HepG2 (cell line): Measurements from ENCODE around the gene ZNF732. TPM values are rescaled to one million over a fixed set of nuclear protein-coding genes. Genes with fewer than 3 reads are reported as not detected.
A peak's percentile ranks its signal among the peaks of the same experiment; 100 is the strongest.

Experiments
- ATAC-seq: fragments of 200-7000 bp; cut with Tn5 transposase; 3 replicates; pipeline ENCODE4 v1.9.1; 2020; ENCODE audit warnings: mild to moderate bottlenecking, moderate library complexity
- BruUV-seq: library from RNA; stranded (reverse); fragments of 400-500 nt; replicated peaks from 2 replicates; lab custom pipeline; 2021; lab: Mats Ljungman, UMichigan
- CTCF ChIA-PET: fragments of 300-600 bp; formaldehyde crosslinking; extraction: SDS; loops from one replicate; lab custom pipeline; 2021; ENCODE audit warnings: low total read pairs, inconsistent platforms, low intra/inter-chr PET ratio; lab: Yijun Ruan, JAX
- POLR2A ChIA-PET: fragments of 350-600 bp; sonication (Branson Sonifier 250); formaldehyde crosslinking; loops from one replicate; lab custom pipeline; 2020; ENCODE audit warnings: antibody characterized with exemption, inconsistent platforms; lab: Yijun Ruan, JAX
- DNase-seq: peaks from one replicate; pipeline ENCODE4 v3.0.0-alpha.2; 2015; ENCODE audit warnings: low spot score
- FAIRE-seq: peaks from 3 replicates; lab custom pipeline; 2011; peaks lifted over from hg19 to GRCh38; lab: Jason Lieb, UNC
- H2AFZ ChIP-seq: one replicate; pipeline ENCODE4 v1.6.1; 2011; ENCODE audit warnings: low read length, inconsistent platforms
- H3K27ac ChIP-seq: fragments of 300-600 bp; 3 replicates; pipeline ENCODE4 v1.8.0; 2011; ENCODE audit warnings: mixed run types, mild to moderate bottlenecking, mixed read lengths, low read length, inconsistent platforms; ENCODE audit not compliant: insufficient read depth; ENCODE audit errors: extremely low read length
- H3K27me3 ChIP-seq, 2 experiments: fragments of 200-600 bp in 1 of 2; 2 replicates in 1 of 2; 3 replicates in 1 of 2; pipeline versions ENCODE4 v1.6.0 to v1.8.0; 2011; ENCODE audit warnings: low read length in 2 of 2, mild to moderate bottlenecking in 2 of 2, moderate library complexity in 2 of 2, inconsistent platforms in 1 of 2; ENCODE audit not compliant: insufficient read depth in 2 of 2, control insufficient read depth in 1 of 2
- H3K36me3 ChIP-seq, 2 experiments: fragments of 200-600 bp in 1 of 2; replicated peaks in 1 of 2; 2 replicates in 1 of 2; 3 replicates in 1 of 2; pipeline versions ENCODE4 v1.5.1 to v1.8.0; 2011; ENCODE audit warnings: low read length in 2 of 2, inconsistent platforms in 1 of 2; ENCODE audit not compliant: insufficient read depth in 2 of 2, control insufficient read depth in 1 of 2
- H3K4me1 ChIP-seq: 2 replicates; pipeline ENCODE4 v1.5.1; 2012; ENCODE audit warnings: low read length, inconsistent platforms; ENCODE audit not compliant: insufficient read depth
- H3K4me2 ChIP-seq: 2 replicates; pipeline ENCODE4 v1.6.0; 2011; ENCODE audit warnings: low read depth, low read length, inconsistent platforms
- H3K4me3 ChIP-seq, 3 experiments: fragments of 200-600 bp in 1 of 3; sonication (generic), shearing (Covaris generic) in 1 of 3; replicated peaks in 1 of 3; 2 replicates each; pipeline ENCODE4 v1.5.1; 2011 to 2016; ENCODE audit warnings: low read length in 3 of 3, inconsistent platforms in 2 of 3, low read depth in 2 of 3, mild to moderate bottlenecking in 2 of 3, control low read depth in 1 of 3, mixed read lengths in 1 of 3; ENCODE audit not compliant: insufficient read depth in 1 of 3
- H3K79me2 ChIP-seq: one replicate; pipeline ENCODE4 v1.6.1; 2011; ENCODE audit warnings: low read length, inconsistent platforms; ENCODE audit not compliant: insufficient read depth
- H3K9ac ChIP-seq: 2 replicates; pipeline ENCODE4 v1.6.0; 2011; ENCODE audit warnings: mild to moderate bottlenecking, low read depth, low read length, inconsistent platforms; ENCODE audit not compliant: insufficient read depth
- H3K9me3 ChIP-seq: 2 replicates; pipeline ENCODE4 v1.5.1; 2012; ENCODE audit warnings: mild to moderate bottlenecking, low read length
- H4K20me1 ChIP-seq: 2 replicates; pipeline ENCODE4 v1.6.0; 2011; ENCODE audit warnings: inconsistent platforms, mild to moderate bottlenecking, low read length, moderate library complexity; ENCODE audit not compliant: insufficient read depth
- AFF4 ChIP-seq: sonication (generic); formaldehyde crosslinking; IDR thresholded peaks from 2 replicates; pipeline ENCODE4 v1.4.0; 2020; ENCODE audit warnings: missing genetic modification reagents
- ATM ChIP-seq: fragments of 450-650 bp; IDR thresholded peaks from 2 replicates; pipeline ENCODE4 v1.7.1; 2017; ENCODE audit warnings: mild to moderate bottlenecking, borderline replicate concordance
- FOXA1 ChIP-seq, 2 experiments: fragments of 450-650 bp in 1 of 2; sonication (generic) in 1 of 2; formaldehyde crosslinking in 1 of 2; IDR thresholded peaks; 2 replicates each; pipeline versions ENCODE4 v1.4.0 to v1.6.1; 2016 to 2020; ENCODE audit warnings: missing genetic modification reagents in 1 of 2
- HNF4A ChIP-seq: sonication (generic); formaldehyde crosslinking; IDR thresholded peaks from 2 replicates; pipeline ENCODE4 v1.4.0; 2020; ENCODE audit warnings: missing genetic modification reagents
- LCORL ChIP-seq, 2 experiments: fragments of 450-650 bp in 1 of 2; sonication (generic) in 1 of 2; formaldehyde crosslinking in 1 of 2; IDR thresholded peaks; 2 replicates each; pipeline versions ENCODE4 v1.5.0 to v1.6.1; 2017 to 2020; ENCODE audit warnings: antibody characterized with exemption in 1 of 2, missing genetic modification reagents in 1 of 2
- MAFF ChIP-seq: IDR thresholded peaks from 2 replicates; pipeline ENCODE4 v1.6.1; 2011; ENCODE audit warnings: low read depth, low read length, improper control_type of control experiment
- MEF2D ChIP-seq: sonication (generic); formaldehyde crosslinking; IDR thresholded peaks from 2 replicates; pipeline ENCODE4 v1.5.1; 2020; ENCODE audit warnings: mild to moderate bottlenecking, missing genetic modification reagents
- SALL2 ChIP-seq: sonication (generic); formaldehyde crosslinking; IDR thresholded peaks from 2 replicates; pipeline ENCODE4 v1.8.1; 2023; ENCODE audit warnings: mild to moderate bottlenecking, missing genetic modification reagents, inconsistent platforms
- TAF15 ChIP-seq: fragments of 200-400 bp; formaldehyde crosslinking; IDR thresholded peaks from one replicate; pipeline ENCODE4 v1.6.1; 2018; ENCODE audit warnings: mild to moderate bottlenecking, low read depth, low read length; ENCODE audit not compliant: poor library complexity, severe bottlenecking
- XBP1 ChIP-seq: sonication (generic); formaldehyde crosslinking; IDR thresholded peaks from 2 replicates; pipeline ENCODE4 v1.5.0; 2020; ENCODE audit warnings: missing genetic modification reagents
- ZBTB37 ChIP-seq: sonication (generic); formaldehyde crosslinking; IDR thresholded peaks from 2 replicates; pipeline ENCODE4 v1.4.0; 2020; ENCODE audit warnings: mild to moderate bottlenecking, missing genetic modification reagents
- ZNF496 ChIP-seq: sonication (generic); formaldehyde crosslinking; IDR thresholded peaks from 2 replicates; pipeline ENCODE4 v1.8.1; 2023; ENCODE audit warnings: mild to moderate bottlenecking, moderate library complexity, missing genetic modification reagents; ENCODE audit not compliant: insufficient replicate concordance
- ZNF556 ChIP-seq: sonication (generic); formaldehyde crosslinking; IDR thresholded peaks from 2 replicates; pipeline ENCODE4 v1.4.0; 2020; ENCODE audit warnings: mild to moderate bottlenecking, missing genetic modification reagents, borderline replicate concordance
- ZNF609 ChIP-seq: sonication (generic); formaldehyde crosslinking; IDR thresholded peaks from 2 replicates; pipeline ENCODE4 v1.4.0; 2020; ENCODE audit warnings: mild to moderate bottlenecking, missing genetic modification reagents, borderline replicate concordance
- ZNF772 ChIP-seq: sonication (generic); formaldehyde crosslinking; IDR thresholded peaks from 2 replicates; pipeline ENCODE4 v1.5.0; 2020; ENCODE audit warnings: mild to moderate bottlenecking, missing genetic modification reagents
- ZNF792 ChIP-seq: IDR thresholded peaks from 2 replicates; pipeline ENCODE4 v1.6.1; 2016
- WGBS: methylation state at CpG from one replicate; pipeline ENCODE4 v1.1.6; 2017; ENCODE audit warnings: low lambda C conversion rate; 5-methylcytosine and 5-hydroxymethylcytosine counted together
- in situ Hi-C: cut with HindIII; loops from 2 replicates; pipeline ENCODE4 v1.10.0; 2017; ENCODE audit warnings: low pct_unique_long_range_greater_than_20kb; ENCODE audit not compliant: extremely low pct_ligation_motif_present
- intact Hi-C: fragments of 100-400 bp; cut with micrococcal nuclease; formaldehyde crosslinking; loops from one replicate; pipeline ENCODE4 v1.10.0; 2022; ENCODE audit not compliant: unreplicated experiment
- polyA plus RNA-seq, 8 experiments: library from polyadenylated mRNA; depleted of rRNA in 3 of 8; stranded (reverse) in 7 of 8; unstranded in 1 of 8; fragments of >200 nt; fragmentation: Illumina TruSeq in 4 of 8; extraction: Trizol in 4 of 8; gene quantifications; 2 replicates each; pipeline versions ENCODE4 v1.2.1 to v1.2.3, GENCODE V29; 2011 to 2016; ENCODE audit warnings: low read depth in 4 of 8, missing spikeins in 1 of 8, mixed read lengths in 1 of 8; ENCODE audit not compliant: insufficient read depth in 1 of 8
- total RNA-seq, 5 experiments: library from RNA; depleted of rRNA; stranded (reverse); fragments of >200 nt; fragmentation: Illumina TruSeq; extraction: Trizol; gene quantifications; 2 replicates each; pipeline ENCODE4 v1.2.3, GENCODE V29; 2016; ENCODE audit warnings: low read depth in 1 of 5

Gene ZNF732
- total and polyA plus RNA-seq, 2 of the 13 experiments (the other 11 are each of a cell fraction or from before 2014, with no cell fraction given): not detected

- Histone ChIP-seq H2AFZ (no peak overlapping the region), H3K27me3 (no peaks in the 10 kb centered on the region), H3K27ac (no peak overlapping the region), H3K9me3 (peaks cover 72% of the 10 kb centered on the region), H3K4me2 (no peak overlapping the region), H3K4me1 (no peaks in the 10 kb centered on the region), H3K9ac (no peak overlapping the region), H3K79me2 (no peaks in the 10 kb centered on the region), H4K20me1 (no peaks in the 10 kb centered on the region), H3K4me3 (no peak overlapping the region), H3K36me3 (no peaks in the 10 kb centered on the region)
- WGBS: 5% methylated on average over 8 of the region's 8 CpGs
- intact Hi-C loops: no loop called here
- DNase-seq (peak; percentile 11), FAIRE-seq (no peak), ATAC-seq (no peak)
- BruUV-seq: no TSS peak
- in situ Hi-C loops: no loop called here
- CTCF ChIA-PET: no interaction called here
- POLR2A ChIA-PET: no interaction called here
- peak; percentile 38; the same call in 1 of the 2 replicates for TF ChIP-seq HNF4A (CRISPR knock-in tag)
- TF ChIP-seq MAFF: no peak
- TF ChIP-seq ZBTB37 (CRISPR knock-in tag): peak; percentile 59; the same call in 1 of the 2 replicates
- peak; percentile 39; the same call in 1 of the 2 replicates for TF ChIP-seq ZNF609 (CRISPR knock-in tag)
- no peak for TF ChIP-seq AFF4 (CRISPR knock-in tag)
- no peak for TF ChIP-seq ZNF772 (CRISPR knock-in tag)
- no peak for TF ChIP-seq FOXA1 (IDR thresholded peaks at IDR 0.05)
- peak; percentile 47; the same call in 1 of the 2 replicates for TF ChIP-seq FOXA1 (CRISPR knock-in tag; IDR thresholded peaks at IDR 0.05)
- no peak for TF ChIP-seq XBP1
- TF ChIP-seq LCORL (IDR thresholded peaks at IDR 0.05): no peak
- no peak for TF ChIP-seq LCORL (CRISPR knock-in tag; IDR thresholded peaks at IDR 0.05)
- TF ChIP-seq ZNF792 (CRISPR knock-in tag): no peak
- no peak for TF ChIP-seq MEF2D (CRISPR knock-in tag)
- TF ChIP-seq TAF15: no peak
- TF ChIP-seq SALL2 (CRISPR knock-in tag): no peak
- no peak for TF ChIP-seq ZNF496 (CRISPR knock-in tag)
- no peak for TF ChIP-seq ZNF556 (CRISPR knock-in tag)
- no peak for TF ChIP-seq ATM
Observed at GRCh38 chr4:328729-329128, 23.5 kb upstream of the ZNF732 start.
